ENCODE data around the gene ICA1. TPM values are rescaled to one million over a fixed set of nuclear protein-coding genes. Genes with fewer than 3 reads are reported as not detected.
A peak's percentile ranks its signal among the peaks of the same experiment; 100 is the strongest.

ICA1 gene
- total RNA-seq, 4 donors from 2014 or later: 9.7 to 61.8 (median 31.6) TPM

DNA sequence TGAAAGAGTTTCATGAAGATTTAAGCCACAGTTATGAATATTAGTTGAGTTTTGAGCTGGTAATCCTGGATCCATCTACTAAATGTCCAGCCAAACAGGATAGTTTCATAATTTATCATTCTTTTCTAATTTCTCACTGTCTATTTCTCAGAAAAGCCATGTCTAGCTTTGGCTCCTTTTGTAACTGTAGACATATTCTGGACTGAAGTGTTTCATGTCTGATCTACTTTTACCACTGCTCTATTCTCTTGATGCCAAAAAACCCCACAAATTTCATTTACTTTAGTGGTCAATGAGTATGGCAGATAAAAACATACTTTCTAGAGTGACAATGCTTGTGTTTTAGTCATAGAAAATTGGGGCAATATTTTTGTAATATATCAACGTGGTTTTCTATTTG, 61.2 kb downstream of the ICA1 start:
- DNase-seq (ENCODE audit: low spot score) (no peak), ATAC-seq (ENCODE audit: low FRiP score) (no peak)
- TF ChIP-seq, protein P1, sequence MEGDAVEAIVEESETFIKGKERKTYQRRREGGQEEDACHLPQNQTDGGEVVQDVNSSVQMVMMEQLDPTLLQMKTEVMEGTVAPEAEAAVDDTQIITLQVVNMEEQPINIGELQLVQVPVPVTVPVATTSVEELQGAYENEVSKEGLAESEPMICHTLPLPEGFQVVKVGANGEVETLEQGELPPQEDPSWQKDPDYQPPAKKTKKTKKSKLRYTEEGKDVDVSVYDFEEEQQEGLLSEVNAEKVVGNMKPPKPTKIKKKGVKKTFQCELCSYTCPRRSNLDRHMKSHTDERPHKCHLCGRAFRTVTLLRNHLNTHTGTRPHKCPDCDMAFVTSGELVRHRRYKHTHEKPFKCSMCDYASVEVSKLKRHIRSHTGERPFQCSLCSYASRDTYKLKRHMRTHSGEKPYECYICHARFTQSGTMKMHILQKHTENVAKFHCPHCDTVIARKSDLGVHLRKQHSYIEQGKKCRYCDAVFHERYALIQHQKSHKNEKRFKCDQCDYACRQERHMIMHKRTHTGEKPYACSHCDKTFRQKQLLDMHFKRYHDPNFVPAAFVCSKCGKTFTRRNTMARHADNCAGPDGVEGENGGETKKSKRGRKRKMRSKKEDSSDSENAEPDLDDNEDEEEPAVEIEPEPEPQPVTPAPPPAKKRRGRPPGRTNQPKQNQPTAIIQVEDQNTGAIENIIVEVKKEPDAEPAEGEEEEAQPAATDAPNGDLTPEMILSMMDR (IDR thresholded peaks at IDR 0.05): no peak

DNA sequence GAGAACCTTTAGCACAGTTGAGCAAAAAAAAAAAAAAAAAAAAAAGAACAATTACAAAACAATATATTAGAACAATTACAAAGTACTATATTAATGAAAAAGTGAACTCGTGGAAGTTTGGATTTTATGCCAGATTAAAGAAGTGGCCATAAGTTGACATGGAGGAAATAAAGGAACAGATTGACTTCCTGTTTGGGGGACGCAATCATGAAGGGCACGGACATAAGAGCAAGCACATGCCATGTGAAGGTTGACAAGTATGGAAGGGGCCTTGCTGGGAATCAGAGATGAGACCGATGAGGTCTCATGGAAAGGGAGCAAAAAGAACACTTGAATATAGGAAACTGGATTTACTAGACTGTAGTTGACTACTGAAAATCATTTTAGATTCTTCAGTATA, 61.7 kb downstream of the ICA1 start:
- TF ChIP-seq, protein P1 (IDR thresholded peaks at IDR 0.05): no peak
- no peak for ATAC-seq (ENCODE audit: low FRiP score)
- no peak for DNase-seq (ENCODE audit: low spot score)

DNA sequence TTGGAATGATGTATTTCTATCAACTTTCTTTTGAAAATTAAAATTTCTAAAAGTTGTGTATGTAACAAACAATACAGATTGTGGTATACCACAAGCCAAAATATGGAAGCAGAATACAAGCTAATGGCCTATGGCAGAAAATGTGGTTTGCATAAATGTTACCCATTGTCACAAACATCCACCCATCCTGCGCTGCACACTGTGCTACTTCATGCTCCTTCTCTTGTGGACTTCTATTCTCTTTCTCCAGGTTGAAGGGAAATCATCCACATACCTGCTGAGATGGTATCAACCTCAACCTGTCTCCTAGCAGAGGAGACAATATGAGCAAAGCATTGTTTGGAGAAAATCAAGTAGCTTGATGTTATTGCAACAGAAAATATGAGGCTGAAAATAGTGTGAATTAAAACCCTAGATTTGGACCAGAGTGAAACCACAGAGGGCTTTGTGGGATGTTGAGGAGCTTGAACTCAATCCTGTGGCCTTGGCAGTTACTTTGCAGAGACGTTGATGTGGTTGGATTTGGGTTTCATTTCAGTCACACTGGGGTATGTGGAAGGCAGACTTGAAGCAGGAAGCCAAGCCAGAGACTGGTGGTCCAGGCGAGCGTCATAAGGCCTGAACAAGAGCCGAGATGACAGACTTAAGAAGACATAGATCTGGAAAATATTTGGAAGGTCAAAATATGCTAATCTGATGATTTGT, 63.8 kb downstream of the ICA1 start:
- TF ChIP-seq, protein P1 (IDR thresholded peaks at IDR 0.05): no peak
- DNase-seq (ENCODE audit: low spot score) (no peak), ATAC-seq (ENCODE audit: low FRiP score) (no peak)

DNA sequence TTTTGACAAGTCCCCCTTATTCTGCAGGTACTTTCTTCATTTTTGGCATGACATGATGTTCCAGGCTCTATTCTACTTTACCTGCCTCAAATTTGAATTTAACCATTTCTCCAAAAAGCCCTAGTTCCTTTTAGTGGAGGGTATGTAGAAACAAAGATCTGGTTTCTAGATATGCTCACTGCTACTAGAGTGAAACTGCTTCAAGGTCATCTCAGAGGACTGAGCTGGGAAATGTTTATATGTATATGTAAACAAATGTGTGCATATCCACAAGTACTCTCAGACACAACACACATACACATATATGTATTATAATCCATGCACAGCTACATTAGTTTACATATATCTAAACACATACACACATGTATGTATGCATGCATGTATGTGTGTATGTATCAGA, 69.1 kb downstream of the ICA1 start:
- ATAC-seq (ENCODE audit: low FRiP score): no peak
- TF ChIP-seq, protein P1 (IDR thresholded peaks at IDR 0.05): no peak
- DNase-seq (ENCODE audit: low spot score): no peak

DNA sequence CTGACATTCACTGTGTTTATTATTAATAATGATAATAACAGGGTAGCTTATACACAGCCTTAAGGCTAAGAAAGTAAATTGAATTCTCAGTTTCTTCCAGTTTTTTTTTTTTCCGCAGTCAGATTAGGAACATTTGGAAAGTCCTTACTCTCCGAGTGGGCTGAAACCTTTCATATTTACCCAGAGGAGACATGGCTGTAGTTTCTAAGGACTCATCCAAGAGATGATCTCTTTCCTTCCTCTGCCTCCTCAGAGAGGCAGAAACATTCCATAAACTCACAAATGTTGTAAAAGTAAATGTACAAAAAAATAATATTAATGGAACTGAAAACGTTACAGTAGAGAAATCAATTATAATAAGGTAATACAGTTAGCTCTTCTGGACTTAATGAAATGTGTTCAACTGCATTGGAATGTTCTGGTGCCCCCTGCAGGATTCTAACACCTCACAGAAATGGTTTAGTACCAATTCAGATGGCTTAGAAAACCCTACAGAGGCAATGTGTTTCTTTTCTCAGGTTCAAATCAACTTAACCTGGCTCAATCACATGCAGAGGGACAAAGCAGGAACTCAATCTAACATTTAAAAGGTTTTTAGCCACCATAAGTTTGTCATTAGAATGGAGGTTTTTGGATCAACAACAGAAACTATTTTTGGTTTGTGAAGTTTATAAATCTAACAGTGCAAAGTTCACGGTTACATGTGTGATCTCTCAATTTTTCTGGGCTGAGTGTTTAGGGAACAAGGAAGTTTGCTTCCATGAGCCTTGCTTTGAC, 71.7 kb downstream of the ICA1 start:
- DNase-seq (ENCODE audit: low spot score) (peak; percentile 30), ATAC-seq (ENCODE audit: low FRiP score) (no peak)
- TF ChIP-seq, protein P1 (IDR thresholded peaks at IDR 0.05): no peak

DNA sequence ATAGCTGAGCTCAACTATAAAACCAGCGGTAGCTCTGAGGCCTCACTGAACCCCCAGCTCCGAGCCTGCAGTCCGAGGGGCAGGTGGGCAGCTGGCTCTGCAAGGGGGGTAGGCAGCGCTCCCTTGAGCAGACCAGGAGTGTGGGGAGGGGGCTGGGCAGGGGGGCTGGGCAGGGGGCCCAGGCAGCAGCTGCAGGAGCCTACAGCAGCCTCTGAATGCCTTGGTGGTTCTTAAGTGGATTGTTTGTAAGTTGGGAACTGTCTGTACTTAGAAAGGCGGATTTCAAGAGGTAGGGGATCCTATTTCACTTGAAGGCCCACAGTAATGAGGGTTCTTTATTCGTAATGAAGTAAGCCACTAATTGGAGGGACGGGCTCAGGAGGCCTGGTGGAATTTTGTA, 72.3 kb downstream of the ICA1 start:
- TF ChIP-seq, protein P1 (IDR thresholded peaks at IDR 0.05): no peak
- ATAC-seq (ENCODE audit: low FRiP score): no peak
- DNase-seq (ENCODE audit: low spot score): no peak

All from omental fat pad (tissue), 4 donors.